Astrocyte of the spinal cord (primary cell): Measurements from ENCODE around the gene TENT5A.
"Not testable (repeated sequence)": the region's sequence is repeated elsewhere in the genome, so short reads cannot be mapped to it uniquely, and the experiment has no call there.

Source experiments
- DNase-seq: peaks from one replicate; pipeline ENCODE4 v3.0.0; 2011; ENCODE audit warnings: low read depth, low spot score
- H3K4me3 ChIP-seq: 2 replicates; pipeline ENCODE4 v1.5.1; 2011; ENCODE audit warnings: low read depth, mild to moderate bottlenecking, low read length, moderate library complexity
- CTCF ChIP-seq: IDR thresholded peaks from 2 replicates; pipeline ENCODE4 v1.5.1; 2012; ENCODE audit warnings: low read depth, mild to moderate bottlenecking, low read length, inconsistent platforms
- in situ Hi-C: cut with HindIII; loops from 2 replicates; pipeline ENCODE4 v1.10.0; 2017; ENCODE audit warnings: low sequenced_read_pairs

Gene TENT5A

DNA sequence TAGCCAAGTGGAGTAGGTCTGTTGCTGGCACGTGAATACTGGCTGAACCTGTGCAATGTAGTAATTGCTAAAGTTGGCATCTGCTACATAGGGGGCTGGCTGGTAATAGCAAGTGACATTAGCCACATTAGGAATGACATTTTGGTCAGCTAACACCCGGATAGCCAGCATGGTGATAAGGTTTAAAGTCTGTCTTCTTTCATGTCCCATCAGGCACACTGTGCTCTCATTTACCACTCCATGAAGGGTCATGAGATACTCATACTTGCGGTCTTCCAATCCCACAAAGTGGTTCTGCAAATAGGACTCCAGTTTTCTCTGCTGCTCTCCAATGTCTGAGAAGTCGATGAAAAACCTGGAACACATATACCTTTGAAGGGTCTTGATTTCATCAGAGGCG, 2.8 kb downstream of the TENT5A start:
- in situ Hi-C loops, result no loop called here
- H3K4me3 ChIP-seq, result peak overlapping the region; percentile 89
- DNase-seq, result no peak
- no peak for TF ChIP-seq CTCF

DNA sequence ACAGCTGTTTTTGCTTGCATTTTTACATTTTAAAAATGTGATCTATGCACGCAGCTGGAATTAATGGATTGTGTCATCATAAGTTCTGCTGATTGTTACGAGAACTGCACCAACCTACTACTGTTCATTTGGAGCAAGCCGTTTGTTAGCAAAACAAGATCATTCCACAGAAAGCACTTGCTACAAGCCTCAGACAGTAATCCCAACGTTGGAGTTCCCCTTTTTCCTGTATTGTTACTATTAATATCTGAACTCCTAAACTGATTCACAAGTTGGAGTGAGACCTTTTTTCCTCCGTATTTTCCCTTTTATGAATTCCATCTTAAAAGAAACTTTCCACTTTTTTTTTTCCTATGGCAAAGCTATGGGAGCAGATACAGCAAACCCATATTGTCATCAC, 3.5 kb downstream of the TENT5A start:
- no peak for TF ChIP-seq CTCF
- in situ Hi-C loops, result no loop called here
- H3K4me3 ChIP-seq, result peak overlapping the region; percentile 89
- no peak for DNase-seq

DNA sequence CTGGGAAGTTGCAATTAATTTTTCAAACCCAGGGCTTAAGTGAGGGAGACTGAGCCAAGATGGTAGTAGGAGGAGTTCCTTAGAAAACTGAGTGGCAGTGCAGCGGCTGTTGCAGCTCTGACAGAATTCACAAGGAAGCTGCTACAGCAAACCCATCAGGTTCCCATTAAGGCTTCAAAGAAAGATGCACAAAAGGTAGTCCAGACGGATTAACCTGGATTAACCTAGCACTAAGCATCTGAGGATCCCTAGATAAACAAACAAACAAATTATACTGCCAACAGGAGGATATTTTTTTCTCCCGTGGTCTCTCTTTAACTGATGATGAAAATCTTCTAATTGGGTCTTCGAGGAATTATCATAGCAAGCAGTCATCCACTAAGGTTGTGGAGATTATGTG, 5.2 kb downstream of the TENT5A start:
- no peak for TF ChIP-seq CTCF
- no peak for DNase-seq
- no peak overlapping the region for H3K4me3 ChIP-seq
- in situ Hi-C loops, result no loop called here

DNA sequence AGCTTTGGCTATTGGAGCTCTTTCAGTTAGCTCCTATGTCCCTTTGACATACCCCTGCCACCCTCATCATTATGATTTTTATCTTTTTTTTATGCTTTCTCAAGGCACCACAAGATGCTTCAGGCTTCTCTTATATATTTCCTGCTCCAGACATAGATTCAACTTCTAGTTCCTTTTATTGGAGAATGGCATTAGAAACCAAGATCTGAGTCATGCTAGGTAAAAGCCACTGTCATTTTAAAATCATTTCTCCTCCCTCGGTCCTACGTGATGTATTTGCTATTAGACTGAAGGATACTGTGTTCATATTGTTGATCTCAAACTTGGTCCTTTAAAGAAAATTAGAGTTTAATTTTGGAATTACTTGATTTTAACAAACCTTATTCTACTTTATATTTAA, 8.3 kb downstream of the TENT5A start:
- no peak overlapping the region for H3K4me3 ChIP-seq
- TF ChIP-seq CTCF, result no peak
- in situ Hi-C loops, result no loop called here
- DNase-seq, result no peak

DNA sequence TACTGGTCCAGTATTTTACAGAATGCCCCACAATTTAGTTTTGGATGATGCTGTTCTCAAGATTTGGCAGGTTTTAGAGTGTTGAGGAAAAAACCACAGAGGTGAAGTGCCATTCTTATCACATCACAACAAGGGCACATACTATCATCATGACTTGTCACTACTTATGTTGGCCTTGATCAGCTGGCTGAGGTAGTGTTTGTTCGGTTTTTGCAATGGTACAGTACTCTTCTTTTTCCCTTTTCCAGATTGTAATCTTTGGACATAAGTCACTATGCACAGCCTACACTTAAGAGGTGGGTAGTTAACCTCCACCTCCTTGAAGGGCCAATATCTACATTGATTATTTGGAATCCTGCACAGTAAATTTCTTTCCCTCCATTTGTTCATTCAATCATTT, 8.8 kb downstream of the TENT5A start:
- in situ Hi-C loops, result no loop called here
- TF ChIP-seq CTCF, result no peak
- no peak for DNase-seq
- no peak overlapping the region for H3K4me3 ChIP-seq

- H3K4me3 ChIP-seq, result no peak overlapping the region
- DNase-seq, result no peak
- in situ Hi-C loops, result no loop called here
- no peak for TF ChIP-seq CTCF
These were observed 10.8 kb downstream of the TENT5A start for GRCh38 chr6:81741689-81742088.

DNA sequence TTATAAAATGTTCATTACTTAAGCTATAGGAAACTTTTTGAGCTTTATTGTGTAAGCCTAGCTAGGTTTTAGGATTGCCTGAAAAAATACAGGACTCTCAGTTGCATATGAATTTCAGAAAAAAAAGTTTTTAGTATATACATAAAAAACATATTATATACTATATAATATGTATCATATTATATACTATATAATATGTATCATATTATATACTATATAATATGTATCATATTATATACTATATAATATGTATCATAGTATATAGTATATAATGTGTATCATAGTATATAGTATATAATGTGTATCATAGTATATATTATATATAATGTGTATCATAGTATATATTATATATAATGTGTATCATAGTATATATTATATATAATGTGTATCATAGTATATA, 11.9 kb downstream of the TENT5A start:
- in situ Hi-C loops, result not testable (repeated sequence)

More for the DNA sequence above, 11.9 kb downstream of the TENT5A start:
- not testable (repeated sequence) for DNase-seq, H3K4me3 ChIP-seq
